MV-4-11 (cell line): ENCODE results near the gene BRF1.
A peak's percentile ranks its signal among the peaks of the same experiment; 100 is the strongest.
"Not testable (repeated sequence)": the region's sequence is repeated elsewhere in the genome, so short reads cannot be mapped to it uniquely, and the experiment has no call there.

Source experiments
- DNase-seq: peaks from one replicate; lab custom pipeline; 2025; lab: John Stamatoyannopoulos, UW

Gene BRF1

GRCh38 chr14:105333020-105333490 is 32.3 kb upstream of the BRF1 start:
- DNase-seq, result no peak

- no peak for DNase-seq
Measured at GRCh38 chr14:105332350-105332874, 31.6 kb upstream of the BRF1 start.

DNA sequence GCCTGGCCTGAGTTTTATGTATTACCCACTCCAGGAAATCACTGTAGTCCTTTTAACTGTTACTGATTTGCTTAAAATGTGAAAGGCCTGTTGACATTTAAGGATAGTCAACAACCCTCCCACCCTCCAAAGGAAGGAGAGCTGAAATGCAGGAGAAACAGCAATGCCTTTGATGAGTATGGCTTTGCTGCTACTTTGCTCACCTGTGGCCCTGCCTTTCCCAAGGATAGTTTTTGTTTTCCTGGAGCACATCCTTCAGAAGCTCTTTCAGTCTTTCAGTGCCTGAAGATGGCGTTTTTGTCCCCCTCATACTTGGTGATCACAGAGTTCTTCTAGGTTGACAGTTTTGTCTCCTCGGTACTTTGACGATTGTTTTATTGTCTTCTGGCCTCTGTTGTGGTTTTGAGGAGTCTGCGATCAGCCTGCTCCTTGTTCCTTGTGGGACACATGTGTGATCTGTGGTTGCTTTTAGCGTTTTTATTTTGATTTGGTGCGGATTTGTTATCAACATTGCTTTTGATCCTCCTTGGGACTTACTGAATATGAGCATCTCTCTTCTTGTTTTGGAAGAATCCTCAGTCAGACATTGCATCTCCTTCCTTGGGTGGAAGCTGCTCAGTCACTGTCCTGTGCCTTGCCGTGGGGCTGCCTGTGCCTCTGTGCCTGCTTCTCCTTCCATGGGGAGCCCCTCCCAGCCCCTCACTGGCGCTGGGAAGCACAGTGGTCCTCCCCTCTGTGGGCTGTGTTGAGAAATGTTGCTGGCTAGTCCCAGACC is 31.0 kb upstream of the BRF1 start:
- DNase-seq, result peak; percentile 28

- peak; percentile 16 for DNase-seq
Measured at GRCh38 chr14:105330491-105330895, 29.7 kb upstream of the BRF1 start.

GRCh38 chr14:105329411-105330150 is 28.8 kb upstream of the BRF1 start:
- no peak for DNase-seq

DNA sequence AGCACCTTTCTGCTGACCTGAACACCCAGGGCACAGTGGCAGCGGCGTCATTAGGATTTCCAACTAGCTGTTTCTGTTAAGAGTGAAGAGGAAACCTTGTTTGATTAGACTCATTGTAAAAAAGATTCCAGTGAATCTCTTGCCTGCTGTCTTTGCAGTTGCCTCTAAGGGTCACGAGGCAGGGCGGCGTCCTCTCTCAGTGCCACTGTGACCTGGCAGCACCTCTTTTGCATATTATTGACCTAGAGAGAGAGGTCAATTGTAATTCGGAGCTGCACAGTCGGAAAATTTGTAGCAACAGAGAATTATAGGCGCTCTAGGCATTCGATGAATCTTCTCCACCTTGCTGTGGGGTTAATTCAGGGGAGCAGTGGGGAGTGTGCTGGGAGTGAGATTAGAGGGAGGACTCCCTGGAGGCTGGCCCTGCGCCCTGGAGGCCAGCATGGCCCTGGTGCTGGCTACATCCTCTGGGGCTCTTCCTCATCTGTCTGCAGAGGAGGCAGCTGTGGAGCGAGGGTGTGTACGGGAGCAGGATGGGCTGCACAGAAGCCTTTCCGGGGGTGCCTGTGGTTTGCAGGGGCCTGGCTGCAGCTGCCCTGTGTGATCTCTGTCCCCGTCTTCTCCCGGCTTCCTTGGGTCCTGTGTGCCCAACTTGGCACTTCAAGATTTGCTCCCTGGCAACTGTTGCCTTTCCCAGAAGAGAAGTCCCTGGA is 28.0 kb upstream of the BRF1 start:
- no peak for DNase-seq

DNA sequence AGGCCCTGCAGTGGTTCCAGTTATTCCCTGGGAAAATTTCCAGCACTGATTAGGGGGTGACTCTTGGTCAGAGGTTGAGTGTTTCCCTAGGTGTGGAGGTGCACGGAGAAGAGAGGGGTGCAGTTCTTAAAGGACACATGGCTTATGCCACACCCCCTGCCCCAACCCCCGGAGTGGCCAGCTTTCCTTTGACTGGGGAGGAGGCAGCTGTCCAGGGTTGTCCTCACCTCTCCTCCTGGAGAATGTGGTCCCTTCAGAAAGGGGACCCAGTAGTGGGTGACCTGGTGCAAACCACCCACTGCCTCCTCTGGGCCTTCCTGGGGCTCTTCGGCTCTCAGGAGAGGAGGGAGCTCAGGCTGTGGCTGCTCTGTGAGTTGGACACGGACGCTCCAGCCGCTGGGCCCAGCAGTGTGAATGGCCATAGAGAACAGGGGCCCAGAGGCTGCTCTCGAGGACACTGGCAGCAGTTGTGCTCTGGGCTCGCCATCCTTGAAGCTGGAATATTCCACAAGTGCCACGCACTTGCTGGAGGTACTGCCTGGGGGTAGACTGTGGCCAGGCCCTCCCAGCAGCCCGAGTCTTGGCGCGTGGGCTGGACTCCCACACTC is 27.4 kb upstream of the BRF1 start:
- DNase-seq, result no peak

GRCh38 chr14:105327695-105328045 is 26.9 kb upstream of the BRF1 start:
- not testable (repeated sequence) for DNase-seq

DNA sequence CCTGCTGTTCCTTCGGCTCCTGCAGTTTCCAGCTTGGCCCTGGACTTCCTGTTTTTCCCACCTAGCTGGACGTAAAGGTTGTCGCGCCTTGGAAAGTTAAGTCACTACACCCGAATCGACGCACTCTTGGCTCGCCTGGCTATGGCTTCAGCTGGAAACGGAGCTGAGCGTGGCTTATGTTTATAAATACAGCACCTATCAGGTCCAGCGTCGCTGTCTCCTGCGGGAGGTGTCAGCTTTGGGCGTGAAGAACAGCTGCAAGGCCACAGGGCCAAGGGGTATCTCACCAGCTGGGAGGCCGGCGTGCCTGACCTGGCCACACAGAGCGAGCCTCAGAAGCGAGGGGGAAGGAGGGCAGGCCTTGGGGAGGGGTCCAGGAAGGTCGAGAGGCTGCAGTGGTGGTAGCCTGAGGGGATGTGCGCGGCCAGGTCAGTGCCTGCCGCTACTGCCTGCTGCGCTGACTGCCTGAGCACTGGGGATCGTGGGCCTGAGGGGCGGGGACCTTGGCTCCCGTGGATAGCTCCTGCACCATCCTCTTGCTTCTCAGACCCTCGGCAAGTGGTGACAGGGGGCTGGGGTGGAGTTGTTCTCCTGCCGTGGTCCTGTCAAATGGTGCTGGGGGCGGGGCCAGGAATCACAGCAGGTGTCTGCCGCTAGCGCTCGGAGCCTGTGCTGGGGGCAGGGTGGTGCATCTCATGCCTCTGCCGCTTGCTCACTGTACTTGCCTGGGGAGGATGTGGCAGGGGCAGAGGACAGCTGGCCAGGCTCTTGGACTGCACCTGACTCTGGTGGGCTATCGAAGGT is 26.3 kb upstream of the BRF1 start:
- DNase-seq, result no peak

- no peak for DNase-seq
Measured at GRCh38 chr14:105326568-105326867, 25.7 kb upstream of the BRF1 start.

DNA sequence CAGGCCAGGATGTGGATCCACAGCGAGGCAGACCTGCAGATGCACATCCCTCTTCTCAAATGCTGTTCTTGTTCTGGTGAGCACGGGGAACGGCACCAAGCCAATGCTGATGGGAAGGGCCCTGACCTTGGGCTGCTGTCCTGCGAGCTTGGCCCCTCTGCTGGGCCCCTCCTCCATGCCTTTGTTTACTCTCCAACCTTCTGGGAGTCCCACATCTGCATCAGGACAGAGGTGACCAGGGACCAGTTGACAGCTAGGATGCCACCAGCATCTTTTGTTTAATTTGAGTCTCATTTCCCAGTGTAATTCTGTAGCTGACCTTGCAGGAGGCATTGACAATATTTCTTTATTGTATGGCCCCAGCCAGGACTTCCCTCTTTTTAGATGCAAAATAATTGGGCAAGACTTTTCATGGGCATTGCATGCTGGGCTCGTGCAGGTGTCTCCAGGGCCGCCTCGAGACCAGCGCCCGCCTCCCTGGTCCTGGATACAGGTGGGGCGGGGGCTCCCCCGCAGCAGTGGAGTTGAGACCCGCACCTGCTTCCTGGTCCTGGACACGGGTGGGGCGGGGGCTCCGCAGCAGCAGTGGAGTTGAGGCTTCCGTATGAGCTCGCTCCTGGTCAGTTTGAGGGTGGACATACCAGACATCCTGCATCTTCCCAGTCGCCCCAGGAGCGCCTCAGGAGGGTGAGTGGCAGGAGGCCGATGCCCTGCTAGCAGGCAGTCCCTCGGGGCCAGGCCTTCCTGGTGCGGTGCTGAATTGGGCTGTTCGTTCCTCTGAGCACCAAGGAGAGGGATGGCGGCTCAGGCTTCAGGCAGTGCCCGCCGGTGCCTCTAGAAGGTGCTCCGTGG is 25.1 kb upstream of the BRF1 start:
- peak; percentile 36 for DNase-seq

- no peak for DNase-seq
Measured at GRCh38 chr14:105325303-105325702, 24.5 kb upstream of the BRF1 start.

DNA sequence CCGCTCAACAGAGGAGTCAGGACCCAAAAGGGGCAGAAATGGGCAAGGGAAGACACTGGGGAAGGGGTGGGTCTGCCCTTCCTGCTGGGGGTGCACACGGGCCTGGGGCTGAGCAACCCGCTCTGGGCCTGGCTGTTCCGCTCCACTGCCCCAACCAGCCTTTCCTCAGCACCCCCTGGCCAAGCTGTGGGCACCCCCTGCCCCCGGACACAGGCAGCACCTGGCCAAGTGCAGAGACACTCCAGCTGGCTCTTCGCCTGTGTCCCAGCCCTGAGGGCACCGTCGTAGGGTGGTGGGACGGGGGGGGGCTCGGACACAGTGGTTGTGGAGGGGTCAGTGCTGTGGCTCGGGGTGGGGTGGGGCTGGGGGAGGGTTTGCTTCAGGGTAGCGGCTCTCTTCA is 24.1 kb upstream of the BRF1 start:
- DNase-seq, result no peak

DNA sequence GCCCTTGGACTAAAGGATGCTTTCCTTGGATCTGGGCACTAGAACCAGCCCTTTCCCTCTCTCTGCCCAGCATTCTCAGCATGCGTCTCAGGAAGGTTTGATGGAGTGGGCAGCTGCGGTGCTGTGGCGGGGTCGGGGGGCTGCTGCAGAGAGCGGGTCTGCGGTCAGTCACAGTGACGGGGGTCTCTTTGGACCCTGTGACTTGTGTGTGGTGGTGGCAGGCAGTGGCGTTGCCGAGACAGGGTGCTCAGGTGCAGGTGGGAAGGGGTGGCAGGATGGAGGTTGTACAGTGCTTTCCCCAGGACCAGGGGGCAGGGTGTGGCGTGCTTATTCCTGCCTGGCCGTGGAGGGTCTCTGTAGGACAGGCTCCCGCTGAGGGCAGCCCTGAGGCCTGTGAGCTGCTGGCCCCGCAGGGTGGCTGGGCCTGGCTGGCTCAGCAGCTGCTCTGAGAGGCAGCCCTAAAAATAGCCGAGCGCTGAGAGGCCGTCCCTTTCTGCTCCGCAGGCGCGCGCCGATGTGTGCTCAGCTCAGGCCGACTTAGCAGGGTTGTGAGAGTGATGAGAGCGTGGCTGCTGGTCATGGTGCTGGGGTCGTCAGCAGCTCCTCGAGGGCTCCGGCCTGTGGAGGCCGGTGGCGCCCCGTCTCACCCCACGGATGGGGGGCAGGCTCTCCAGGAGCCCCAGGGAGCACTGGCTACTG is 23.4 kb upstream of the BRF1 start:
- DNase-seq, result peak; percentile 42

GRCh38 chr14:105323663-105324062 is 22.9 kb upstream of the BRF1 start:
- no peak for DNase-seq

- peak; percentile 70 for DNase-seq
Measured at GRCh38 chr14:105322791-105323556, 22.2 kb upstream of the BRF1 start.

DNA sequence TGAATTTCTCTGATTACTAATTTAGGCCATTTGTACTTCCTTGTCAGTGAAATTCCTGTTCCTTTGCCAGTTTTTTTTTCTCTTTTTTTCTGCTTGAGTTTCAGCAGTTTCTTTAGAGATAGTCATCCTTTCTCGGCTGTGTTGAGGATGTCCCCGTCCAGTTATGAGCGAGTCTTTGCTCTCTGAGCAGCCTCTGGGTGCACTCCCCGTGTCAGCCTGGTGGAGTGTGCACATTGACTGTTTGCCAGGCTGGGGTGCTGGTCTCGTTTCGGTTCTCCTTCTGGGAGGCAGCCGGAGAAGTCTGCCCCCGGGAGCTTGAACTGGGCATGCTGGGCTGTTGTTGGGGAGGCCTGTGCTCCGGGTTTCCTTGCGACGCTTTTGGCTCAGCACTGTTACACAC is 16.7 kb upstream of the BRF1 start:
- DNase-seq, result peak; percentile 86

GRCh38 chr14:105316968-105317510 is 16.2 kb upstream of the BRF1 start:
- peak; percentile 31 for DNase-seq

- no peak for DNase-seq
Measured at GRCh38 chr14:105316577-105316941, 15.8 kb upstream of the BRF1 start.
